Measurements from ENCODE around the gene ZBTB37.

DNA sequence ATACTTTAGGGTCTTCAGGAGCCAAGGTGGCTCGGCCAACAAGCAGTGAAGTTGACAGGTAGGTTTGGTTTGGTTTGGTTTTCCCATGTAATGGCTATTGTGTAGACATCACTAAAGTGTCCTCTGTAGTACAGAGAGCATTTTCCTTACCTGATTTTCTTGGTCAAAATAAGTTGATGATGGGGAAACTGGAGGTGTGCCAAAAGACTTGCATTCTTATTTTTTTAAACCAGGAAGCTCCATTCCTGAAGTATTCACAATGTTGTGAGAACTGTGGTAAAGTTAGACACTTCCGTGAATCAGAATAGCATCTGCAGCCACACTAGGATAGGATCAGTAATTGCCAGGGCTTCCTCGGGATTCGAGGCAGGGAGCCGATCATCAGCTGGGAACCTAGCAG is 2.9 kb downstream of the ZBTB37 start:
- no peak for TF ChIP-seq HDGF (IDR thresholded peaks at IDR 0.05; ENCODE audit: borderline replicate concordance)
- no peak for TF ChIP-seq SP1 (IDR thresholded peaks at IDR 0.05)
- no peak for TF ChIP-seq ZNF384 (IDR thresholded peaks at IDR 0.05)
- no peak for TF ChIP-seq FOXK2 (IDR thresholded peaks at IDR 0.05)
- no peak for TF ChIP-seq CTBP1 (IDR thresholded peaks at IDR 0.05; ENCODE audit: borderline replicate concordance)
- no peak for TF ChIP-seq L3MBTL2 (conservative IDR thresholded peaks at IDR 0.05)

Data from HEK293T (cell line).